Activated CD4-positive, alpha-beta T cell treated with anti-CD3 and anti-CD28 coated beads, Interleukin-2, amount 10 ng/mL, durations not matched to agents 24 days and 14 days (primary cell): ENCODE measurements around the gene ATN1. TPM values are rescaled to one million over a fixed set of nuclear protein-coding genes. Genes with fewer than 3 reads are reported as not detected.

Source experiments
- DNase-seq: peaks from one replicate; pipeline ENCODE4 v3.0.0; 2022
- H3K27ac Mint-ChIP-seq: one replicate; pipeline ENCODE4 v1.8.0; 2022; ENCODE audit warnings: mild to moderate bottlenecking, mixed read lengths
- H3K27me3 Mint-ChIP-seq: one replicate; pipeline ENCODE4 v1.8.0; 2022; ENCODE audit warnings: mixed read lengths
- H3K36me3 Mint-ChIP-seq: one replicate; pipeline ENCODE4 v1.8.0; 2022; ENCODE audit warnings: low read depth, mild to moderate bottlenecking, mixed read lengths
- H3K4me1 Mint-ChIP-seq: one replicate; pipeline ENCODE4 v1.8.0; 2021; ENCODE audit warnings: mixed read lengths
- H3K4me3 Mint-ChIP-seq: one replicate; pipeline ENCODE4 v1.8.0; 2022; ENCODE audit warnings: mild to moderate bottlenecking, moderate library complexity, mixed read lengths
- H3K9me3 Mint-ChIP-seq: one replicate; pipeline ENCODE4 v1.8.0; 2021; ENCODE audit warnings: mixed read lengths
- intact Hi-C: fragments of 100-400 bp; cut with micrococcal nuclease; formaldehyde crosslinking; loops from one replicate; pipeline ENCODE4 v1.15.1; 2023
- total RNA-seq: library from RNA; stranded (reverse); gene quantifications from 2 replicates; pipeline ENCODE4 v1.2.3, GENCODE V29; 2022

The ATN1 gene
- total RNA-seq, 1 donor from 2014 or later, result 66.8 TPM

GRCh38 chr12:6928022-6928702 is 403 bp downstream of the ATN1 start:
- Mint-ChIP-seq H3K27me3 (no peaks in the 10 kb centered on the region), H3K4me1 (peaks cover 56% of the 10 kb centered on the region), H3K4me3 (peak overlapping the region; percentile 96), H3K9me3 (no peaks in the 10 kb centered on the region), H3K36me3 (peaks cover 25% of the 10 kb centered on the region), H3K27ac (peak overlapping the region; percentile 90)
- intact Hi-C loops, result no loop called here
- no peak for DNase-seq

- no peaks in the 10 kb centered on the region for H3K27me3 Mint-ChIP-seq
- peak overlapping the region; percentile 96 for H3K4me3 Mint-ChIP-seq
- H3K9me3 Mint-ChIP-seq, result no peaks in the 10 kb centered on the region
- peak overlapping the region; percentile 90 for H3K27ac Mint-ChIP-seq
- intact Hi-C loops, result no loop called here
- no peak for DNase-seq
- peaks cover 61% of the 10 kb centered on the region for H3K4me1 Mint-ChIP-seq
- H3K36me3 Mint-ChIP-seq, result peaks cover 21% of the 10 kb centered on the region
Measured at GRCh38 chr12:6928703-6929407, 1.1 kb downstream of the ATN1 start.

- Mint-ChIP-seq H3K4me1 (peaks cover 60% of the 10 kb centered on the region), H3K27ac (peak overlapping the region; percentile 90), H3K27me3 (no peaks in the 10 kb centered on the region), H3K9me3 (no peaks in the 10 kb centered on the region), H3K4me3 (peak overlapping the region; percentile 96), H3K36me3 (peaks cover 21% of the 10 kb centered on the region)
- no peak for DNase-seq
- intact Hi-C loops, result no loop called here
Measured at GRCh38 chr12:6929466-6930452, 2.0 kb downstream of the ATN1 start.

- H3K36me3 Mint-ChIP-seq, result peaks cover 39% of the 10 kb centered on the region
- peak overlapping the region; percentile 89 for H3K27ac Mint-ChIP-seq
- peak overlapping the region; percentile 36 for H3K4me3 Mint-ChIP-seq
- DNase-seq, result no peak
- H3K4me1 Mint-ChIP-seq, result peaks cover 67% of the 10 kb centered on the region
- no peaks in the 10 kb centered on the region for H3K27me3 Mint-ChIP-seq
- no peaks in the 10 kb centered on the region for H3K9me3 Mint-ChIP-seq
- intact Hi-C loops, result no loop called here
Measured at GRCh38 chr12:6932766-6933165, 5.0 kb downstream of the ATN1 start.

- intact Hi-C loops, result no loop called here
- Mint-ChIP-seq H3K27me3 (no peaks in the 10 kb centered on the region), H3K9me3 (no peaks in the 10 kb centered on the region), H3K36me3 (peaks cover 41% of the 10 kb centered on the region), H3K4me1 (peaks cover 65% of the 10 kb centered on the region), H3K4me3 (peak overlapping the region; percentile 18), H3K27ac (peak overlapping the region; percentile 67)
- no peak for DNase-seq
Measured at GRCh38 chr12:6934110-6934509, 6.4 kb downstream of the ATN1 start.

- H3K9me3 Mint-ChIP-seq, result no peaks in the 10 kb centered on the region
- H3K4me1 Mint-ChIP-seq, result peaks cover 55% of the 10 kb centered on the region
- peak overlapping the region; percentile 99 for H3K27ac Mint-ChIP-seq
- intact Hi-C loops, result loop anchor here (5.0 kb wide), 1 partner anchor 63 kb away; the partner anchor contains the start of gene SPSB2
- DNase-seq, result no peak
- peak overlapping the region; percentile 94 for H3K4me3 Mint-ChIP-seq
- H3K36me3 Mint-ChIP-seq, result peaks cover 45% of the 10 kb centered on the region
- H3K27me3 Mint-ChIP-seq, result no peaks in the 10 kb centered on the region
Measured at GRCh38 chr12:6935371-6936193, 7.8 kb downstream of the ATN1 start.

- peaks cover 51% of the 10 kb centered on the region for H3K4me1 Mint-ChIP-seq
- intact Hi-C loops, result loop anchor here (5.0 kb wide), 1 partner anchor 64 kb away; the partner anchor contains the start of gene SPSB2
Measured at GRCh38 chr12:6936194-6936635, 8.5 kb downstream of the ATN1 start.

GRCh38 chr12:6936636-6937480 is 9.1 kb downstream of the ATN1 start:
- peaks cover 54% of the 10 kb centered on the region for H3K36me3 Mint-ChIP-seq
- no peaks in the 10 kb centered on the region for H3K27me3 Mint-ChIP-seq
- intact Hi-C loops, result loop anchor here (5.0 kb wide), 1 partner anchor 65 kb away; the partner anchor contains the start of gene SPSB2
- peak; percentile 88 for DNase-seq
- H3K4me1 Mint-ChIP-seq, result peaks cover 53% of the 10 kb centered on the region
- H3K9me3 Mint-ChIP-seq, result no peaks in the 10 kb centered on the region
- peak overlapping the region; percentile 94 for H3K4me3 Mint-ChIP-seq
- peak overlapping the region; percentile 99 for H3K27ac Mint-ChIP-seq

More at GRCh38 chr12:6936194-6936635, 8.5 kb downstream of the ATN1 start:
- DNase-seq, result no peak
- peaks cover 48% of the 10 kb centered on the region for H3K36me3 Mint-ChIP-seq
- peak overlapping the region; percentile 94 for H3K4me3 Mint-ChIP-seq
- no peaks in the 10 kb centered on the region for H3K27me3 Mint-ChIP-seq
- no peaks in the 10 kb centered on the region for H3K9me3 Mint-ChIP-seq
- H3K27ac Mint-ChIP-seq, result peak overlapping the region; percentile 99

- peak overlapping the region; percentile 94 for H3K4me3 Mint-ChIP-seq
- H3K4me1 Mint-ChIP-seq, result peaks cover 51% of the 10 kb centered on the region
- peak; percentile 98 for DNase-seq
- no peaks in the 10 kb centered on the region for H3K27me3 Mint-ChIP-seq
- intact Hi-C loops, result loop anchor here (1.0 to 5.0 kb wide), 2 partner anchors 13 to 65 kb away; partner anchors contain the start of gene SPSB2
- no peaks in the 10 kb centered on the region for H3K9me3 Mint-ChIP-seq
- H3K36me3 Mint-ChIP-seq, result peaks cover 59% of the 10 kb centered on the region
- peak overlapping the region; percentile 99 for H3K27ac Mint-ChIP-seq
Measured at GRCh38 chr12:6937481-6938352, 10.0 kb downstream of the ATN1 start.

- no peaks in the 10 kb centered on the region for H3K9me3 Mint-ChIP-seq
- DNase-seq, result no peak
- peaks cover 52% of the 10 kb centered on the region for H3K4me1 Mint-ChIP-seq
- H3K36me3 Mint-ChIP-seq, result peaks cover 58% of the 10 kb centered on the region
- H3K27me3 Mint-ChIP-seq, result no peaks in the 10 kb centered on the region
- peak overlapping the region; percentile 99 for H3K27ac Mint-ChIP-seq
- intact Hi-C loops, result loop anchor here (1.0 to 5.0 kb wide), 2 partner anchors 14 to 66 kb away; partner anchors contain the start of gene SPSB2
- peak overlapping the region; percentile 94 for H3K4me3 Mint-ChIP-seq
Measured at GRCh38 chr12:6938353-6939190, 10.8 kb downstream of the ATN1 start.

GRCh38 chr12:6939191-6939540 is 11.4 kb downstream of the ATN1 start:
- H3K9me3 Mint-ChIP-seq, result no peaks in the 10 kb centered on the region
- intact Hi-C loops, result loop anchor here (5.0 kb wide), 1 partner anchor 67 kb away; the partner anchor contains the start of gene SPSB2
- peak overlapping the region; percentile 85 for H3K27ac Mint-ChIP-seq
- peaks cover 57% of the 10 kb centered on the region for H3K36me3 Mint-ChIP-seq
- H3K27me3 Mint-ChIP-seq, result no peaks in the 10 kb centered on the region
- peak overlapping the region; percentile 56 for H3K4me3 Mint-ChIP-seq
- no peak for DNase-seq
- peaks cover 48% of the 10 kb centered on the region for H3K4me1 Mint-ChIP-seq
